ENCODE results near the gene VTI1A.

DNA sequence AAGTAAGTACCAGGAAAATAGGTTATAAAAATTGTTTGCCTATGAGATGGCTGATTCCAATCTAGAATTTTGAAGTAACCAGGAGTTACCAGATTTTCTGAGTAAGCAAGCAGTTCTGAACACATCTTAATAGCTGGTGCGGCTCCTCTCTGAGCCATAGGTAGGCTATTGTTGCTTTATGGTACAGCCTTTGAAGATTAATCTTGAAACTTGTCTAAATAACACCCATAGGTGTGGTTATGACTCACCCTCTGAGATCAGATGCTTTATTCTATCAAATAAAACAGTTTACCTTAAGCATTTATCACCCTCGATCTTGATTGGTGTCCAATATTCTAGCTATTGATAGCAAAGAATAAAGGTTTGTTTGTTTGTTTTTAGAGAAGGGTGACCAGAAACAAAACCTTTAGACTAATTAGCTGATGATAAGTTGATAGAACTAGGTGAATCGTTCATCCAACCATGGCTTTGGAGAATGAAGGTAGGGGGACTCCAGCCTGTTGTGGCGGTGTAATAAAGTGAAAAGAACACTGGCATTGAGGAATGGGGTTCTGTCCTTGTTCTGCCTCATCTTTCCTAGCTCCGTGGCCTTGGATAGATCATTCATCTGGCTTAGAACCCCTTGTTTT lies 72.2 kb downstream of the VTI1A start:
- TF ChIP-seq POLR2A (IDR thresholded peaks at IDR 0.05; ENCODE audit: low read depth, low read length) (no peak), POLR2AphosphoS5 (IDR thresholded peaks at IDR 0.05; ENCODE audit: low read depth, low read length) (no peak), TAF1 (IDR thresholded peaks at IDR 0.05; ENCODE audit: borderline replicate concordance, low read depth, low read length) (no peak)

All from GM12892 (cell line).